DMS 273 (cell line): ENCODE results near the gene ZBTB7C.
A peak's percentile ranks its signal among the peaks of the same experiment; 100 is the strongest.

Experiments used
- DNase-seq: peaks from one replicate; lab custom pipeline; 2025; ENCODE audit not compliant: unreplicated experiment; lab: John Stamatoyannopoulos, UW

ZBTB7C gene

GRCh38 chr18:48100651-48101165, 308.5 kb downstream of the ZBTB7C start:
- DNase-seq = peak; percentile 45

- no peak for DNase-seq
Observed at GRCh38 chr18:48100165-48100575, 309.0 kb downstream of the ZBTB7C start.

- DNase-seq = no peak
Observed at GRCh38 chr18:48099481-48100164, 309.6 kb downstream of the ZBTB7C start.

- no peak for DNase-seq
Observed at GRCh38 chr18:48098538-48098937, 310.6 kb downstream of the ZBTB7C start.

- DNase-seq = no peak
Observed at GRCh38 chr18:48098007-48098406, 311.2 kb downstream of the ZBTB7C start.

GRCh38 chr18:48095726-48096125, 313.5 kb downstream of the ZBTB7C start:
- DNase-seq = peak; percentile 97

- DNase-seq = no peak
Observed at GRCh38 chr18:48093104-48093503, 316.1 kb downstream of the ZBTB7C start.

GRCh38 chr18:48091869-48092497, 317.2 kb downstream of the ZBTB7C start:
- no peak for DNase-seq

GRCh38 chr18:48090702-48091101, 318.5 kb downstream of the ZBTB7C start:
- DNase-seq = no peak

- DNase-seq = no peak
Observed at GRCh38 chr18:48090021-48090420, 319.2 kb downstream of the ZBTB7C start.

- DNase-seq = no peak
Observed at GRCh38 chr18:48085781-48086487, 323.2 kb downstream of the ZBTB7C start.

GRCh38 chr18:48084858-48085257, 324.3 kb downstream of the ZBTB7C start:
- DNase-seq = no peak

GRCh38 chr18:48084041-48084757, 325.0 kb downstream of the ZBTB7C start:
- no peak for DNase-seq

- no peak for DNase-seq
Observed at GRCh38 chr18:48080546-48080945, 328.6 kb downstream of the ZBTB7C start.

GRCh38 chr18:48079885-48080284, 329.3 kb downstream of the ZBTB7C start:
- DNase-seq = peak; percentile 55

- no peak for DNase-seq
Observed at GRCh38 chr18:48078448-48078847, 330.7 kb downstream of the ZBTB7C start.

- no peak for DNase-seq
Observed at GRCh38 chr18:48077291-48077690, 331.9 kb downstream of the ZBTB7C start.

- no peak for DNase-seq
Observed at GRCh38 chr18:48076461-48076860, 332.7 kb downstream of the ZBTB7C start.

- DNase-seq = no peak
Observed at GRCh38 chr18:48075707-48076093, 333.5 kb downstream of the ZBTB7C start.

GRCh38 chr18:48074929-48075706, 334.1 kb downstream of the ZBTB7C start:
- no peak for DNase-seq
